PC-3 (cell line): ENCODE measurements around the gene ZGRF1. TPM values are rescaled to one million over a fixed set of nuclear protein-coding genes. Genes with fewer than 3 reads are reported as not detected.

Experiments used
- ATAC-seq: fragments of 200-7000 bp; cut with Tn5 transposase; 2 replicates; pipeline ENCODE4 v1.9.1; 2020; ENCODE audit warnings: mild to moderate bottlenecking, moderate library complexity
- BruUV-seq: library from RNA; stranded (reverse); fragments of 400-500 nt; replicated peaks from 2 replicates; lab custom pipeline; 2021; lab: Mats Ljungman, UMichigan
- CTCF ChIA-PET: fragments of 300-600 bp; sonication (Branson Sonifier 250); formaldehyde crosslinking; loops from one replicate; lab custom pipeline; 2022; ENCODE audit warnings: antibody characterized with exemption; lab: Charles Lee
- POLR2A ChIA-PET: fragments of 300-600 bp; sonication (Branson Sonifier 250); formaldehyde crosslinking; loops from one replicate; lab custom pipeline; 2022; ENCODE audit warnings: antibody characterized with exemption; ENCODE audit not compliant: unreplicated experiment; lab: Charles Lee
- DNase-seq: peaks from one replicate; pipeline ENCODE4 v3.0.0-alpha.2; 2015
- H2AFZ ChIP-seq: fragments of 300-600 bp; sonication (generic); 2 replicates; pipeline ENCODE4 v1.6.0; 2016; ENCODE audit warnings: antibody characterized with exemption, low read length
- H3F3A ChIP-seq: fragments of 300-600 bp; sonication (generic); one replicate; pipeline ENCODE4 v1.6.0; 2017; ENCODE audit warnings: antibody characterized with exemption, low read length, control low read depth, mild to moderate bottlenecking; ENCODE audit not compliant: unreplicated experiment
- H3K27ac ChIP-seq: fragments of 300-600 bp; sonication (generic); 2 replicates; pipeline ENCODE4 v1.5.1; 2016; ENCODE audit warnings: mild to moderate bottlenecking, low read length
- H3K27me3 ChIP-seq: fragments of 300-600 bp; sonication (generic); 2 replicates; pipeline ENCODE4 v1.6.1; 2016; ENCODE audit warnings: low read length, mixed read lengths
- H3K36me3 ChIP-seq: fragments of 300-600 bp; sonication (generic); 2 replicates; pipeline ENCODE4 v1.6.1; 2016; ENCODE audit warnings: low read depth, mixed run types, low read length, mixed read lengths
- H3K4me1 ChIP-seq: fragments of 300-600 bp; sonication (generic); 2 replicates; pipeline ENCODE4 v1.5.1; 2016; ENCODE audit warnings: low read length; ENCODE audit not compliant: insufficient read depth
- H3K4me2 ChIP-seq: fragments of 300-600 bp; sonication (generic); 2 replicates; pipeline ENCODE4 v1.6.0; 2016; ENCODE audit warnings: low read length
- H3K4me3 ChIP-seq: fragments of 300-600 bp; sonication (generic); 2 replicates; pipeline ENCODE4 v1.5.1; 2016; ENCODE audit warnings: mild to moderate bottlenecking, low read length, mixed read lengths
- H3K79me2 ChIP-seq: fragments of 300-600 bp; sonication (generic); 2 replicates; pipeline ENCODE4 v1.6.1; 2017; ENCODE audit warnings: low read length, mixed read lengths
- H3K9ac ChIP-seq: fragments of 300-600 bp; sonication (generic); 2 replicates; pipeline ENCODE4 v1.6.0; 2016; ENCODE audit warnings: mild to moderate bottlenecking, low read length
- H3K9me2 ChIP-seq: fragments of 300-600 bp; sonication (generic); replicated peaks from 2 replicates; pipeline ENCODE4 v1.6.1; 2016; ENCODE audit warnings: mixed run types, low read length, mixed read lengths
- H3K9me3 ChIP-seq: fragments of 300-600 bp; sonication (generic); 2 replicates; pipeline ENCODE4 v1.6.1; 2016; ENCODE audit warnings: low read length, mixed read lengths
- H4K20me1 ChIP-seq: fragments of 300-600 bp; sonication (generic); 2 replicates; pipeline ENCODE4 v1.6.1; 2016; ENCODE audit warnings: low read length, mixed read lengths
- EZH2 ChIP-seq: fragments of 300-600 bp; sonication (generic); IDR thresholded peaks from one replicate; pipeline ENCODE4 v1.6.1; 2017; ENCODE audit warnings: antibody characterized with exemption, mild to moderate bottlenecking, low read length; ENCODE audit not compliant: unreplicated experiment
- EZH2phosphoT487 ChIP-seq: fragments of 300-600 bp; sonication (generic); IDR thresholded peaks from 2 replicates; pipeline ENCODE4 v1.6.1; 2018; ENCODE audit warnings: mild to moderate bottlenecking, antibody characterized with exemption, low read length, borderline replicate concordance
- intact Hi-C: fragments of 100-400 bp; cut with micrococcal nuclease; formaldehyde crosslinking; loops from 2 replicates; pipeline ENCODE4 v1.9.0; 2023
- total RNA-seq: library from RNA; depleted of rRNA; stranded (reverse); fragments of >200 nt; gene quantifications from 2 replicates; pipeline ENCODE4 v1.2.3, GENCODE V29; 2014
- TF ChIP-seq, protein P1 (sequence below): fragments of 300-600 bp; sonication (generic); conservative IDR thresholded peaks from 2 replicates; pipeline ENCODE4 v1.5.1; 2017; ENCODE audit warnings: antibody characterized with exemption, low read depth, mild to moderate bottlenecking, low read length

Gene ZGRF1
- total RNA-seq, 1 experiment from 2014 or later: 7.3 TPM

GRCh38 chr4:112514647-112515197 lies 122.0 kb downstream of the ZGRF1 start:
- H3K4me3 ChIP-seq: peak overlapping the region; percentile 69
- no peak overlapping the region; the same call in 1 of the 2 replicates for H2AFZ ChIP-seq
- H3K27me3 ChIP-seq: peaks cover 72% of the 10 kb centered on the region
- no peaks in the 10 kb centered on the region for H4K20me1 ChIP-seq
- no peak for DNase-seq
- no peaks in the 10 kb centered on the region for H3K36me3 ChIP-seq
- CTCF ChIA-PET: no interaction called here
- H3K9ac ChIP-seq: no peak overlapping the region
- no peaks in the 10 kb centered on the region for H3K79me2 ChIP-seq
- TF ChIP-seq EZH2phosphoT487 (no peak), EZH2 (no peak)
- TF ChIP-seq, protein P1, sequence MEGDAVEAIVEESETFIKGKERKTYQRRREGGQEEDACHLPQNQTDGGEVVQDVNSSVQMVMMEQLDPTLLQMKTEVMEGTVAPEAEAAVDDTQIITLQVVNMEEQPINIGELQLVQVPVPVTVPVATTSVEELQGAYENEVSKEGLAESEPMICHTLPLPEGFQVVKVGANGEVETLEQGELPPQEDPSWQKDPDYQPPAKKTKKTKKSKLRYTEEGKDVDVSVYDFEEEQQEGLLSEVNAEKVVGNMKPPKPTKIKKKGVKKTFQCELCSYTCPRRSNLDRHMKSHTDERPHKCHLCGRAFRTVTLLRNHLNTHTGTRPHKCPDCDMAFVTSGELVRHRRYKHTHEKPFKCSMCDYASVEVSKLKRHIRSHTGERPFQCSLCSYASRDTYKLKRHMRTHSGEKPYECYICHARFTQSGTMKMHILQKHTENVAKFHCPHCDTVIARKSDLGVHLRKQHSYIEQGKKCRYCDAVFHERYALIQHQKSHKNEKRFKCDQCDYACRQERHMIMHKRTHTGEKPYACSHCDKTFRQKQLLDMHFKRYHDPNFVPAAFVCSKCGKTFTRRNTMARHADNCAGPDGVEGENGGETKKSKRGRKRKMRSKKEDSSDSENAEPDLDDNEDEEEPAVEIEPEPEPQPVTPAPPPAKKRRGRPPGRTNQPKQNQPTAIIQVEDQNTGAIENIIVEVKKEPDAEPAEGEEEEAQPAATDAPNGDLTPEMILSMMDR: no peak
- no peaks in the 10 kb centered on the region for H3K9me2 ChIP-seq
- intact Hi-C loops: no loop called here
- peak overlapping the region; percentile 91; the same call in 1 of the 2 replicates for H3K4me2 ChIP-seq
- no TSS peak for BruUV-seq
- no peaks in the 10 kb centered on the region for H3K9me3 ChIP-seq
- no peaks in the 10 kb centered on the region for H3F3A ChIP-seq
- no peak; the same call in 1 of the 2 replicates for ATAC-seq
- POLR2A ChIA-PET: no interaction called here
- H3K27ac ChIP-seq: no peak overlapping the region
- peaks cover 8% of the 10 kb centered on the region; the same call in 1 of the 2 replicates for H3K4me1 ChIP-seq

GRCh38 chr4:112513971-112514646 lies 122.6 kb downstream of the ZGRF1 start:
- no peaks in the 10 kb centered on the region for H3K9me2 ChIP-seq
- DNase-seq (no peak), ATAC-seq (no peak)
- H3F3A ChIP-seq: no peaks in the 10 kb centered on the region
- no peaks in the 10 kb centered on the region for H3K79me2 ChIP-seq
- ChIA-PET POLR2A (no interaction called here), CTCF (no interaction called here)
- no peak overlapping the region for H3K9ac ChIP-seq
- peaks cover 13% of the 10 kb centered on the region; the same call in 1 of the 2 replicates for H3K4me1 ChIP-seq
- H3K4me3 ChIP-seq: peak overlapping the region; percentile 21; the same call in 1 of the 2 replicates
- peaks cover 73% of the 10 kb centered on the region for H3K27me3 ChIP-seq
- H3K9me3 ChIP-seq: no peaks in the 10 kb centered on the region
- intact Hi-C loops: no loop called here
- H2AFZ ChIP-seq: no peak overlapping the region
- TF ChIP-seq EZH2 (no peak), EZH2phosphoT487 (no peak)
- TF ChIP-seq, protein P1: no peak
- peak overlapping the region; percentile 91; the same call in 1 of the 2 replicates for H3K4me2 ChIP-seq
- BruUV-seq: no TSS peak
- no peaks in the 10 kb centered on the region for H3K36me3 ChIP-seq
- no peak overlapping the region for H3K27ac ChIP-seq
- H4K20me1 ChIP-seq: no peaks in the 10 kb centered on the region

GRCh38 chr4:112511803-112512118 lies 124.9 kb downstream of the ZGRF1 start:
- H3K27ac ChIP-seq: no peak overlapping the region
- DNase-seq (no peak), ATAC-seq (no peak)
- no peak for TF ChIP-seq EZH2
- TF ChIP-seq, protein P1: no peak
- no peaks in the 10 kb centered on the region for H3K9me2 ChIP-seq
- H3K79me2 ChIP-seq: no peaks in the 10 kb centered on the region
- H3K27me3 ChIP-seq: peaks cover 62% of the 10 kb centered on the region
- H3K9me3 ChIP-seq: no peaks in the 10 kb centered on the region
- CTCF ChIA-PET: no interaction called here
- no peaks in the 10 kb centered on the region for H3F3A ChIP-seq
- no peak overlapping the region for H3K4me2 ChIP-seq
- peaks cover 12% of the 10 kb centered on the region; the same call in 1 of the 2 replicates for H3K4me1 ChIP-seq
- no TSS peak for BruUV-seq
- no peaks in the 10 kb centered on the region for H4K20me1 ChIP-seq
- POLR2A ChIA-PET: no interaction called here
- intact Hi-C loops: no loop called here
- no peak overlapping the region for H3K9ac ChIP-seq
- no peak overlapping the region for H2AFZ ChIP-seq
- H3K36me3 ChIP-seq: no peaks in the 10 kb centered on the region
- H3K4me3 ChIP-seq: no peak overlapping the region
